GM19023 (cell line): ENCODE results near the gene ZNF232.
"Not testable (repeated sequence)": the region's sequence is repeated elsewhere in the genome, so short reads cannot be mapped to it uniquely, and the experiment has no call there.

Source experiments
- ATAC-seq: cut with Tn5 transposase; IDR thresholded peaks from one replicate; pipeline ENCODE4 v1.9.1; 2021; ENCODE audit warnings: mild to moderate bottlenecking, moderate library complexity; ENCODE audit not compliant: unreplicated experiment

The ZNF232 gene

GRCh38 chr17:5130261-5130660, 18.6 kb upstream of the ZNF232 start:
- ATAC-seq = not testable (repeated sequence)

DNA sequence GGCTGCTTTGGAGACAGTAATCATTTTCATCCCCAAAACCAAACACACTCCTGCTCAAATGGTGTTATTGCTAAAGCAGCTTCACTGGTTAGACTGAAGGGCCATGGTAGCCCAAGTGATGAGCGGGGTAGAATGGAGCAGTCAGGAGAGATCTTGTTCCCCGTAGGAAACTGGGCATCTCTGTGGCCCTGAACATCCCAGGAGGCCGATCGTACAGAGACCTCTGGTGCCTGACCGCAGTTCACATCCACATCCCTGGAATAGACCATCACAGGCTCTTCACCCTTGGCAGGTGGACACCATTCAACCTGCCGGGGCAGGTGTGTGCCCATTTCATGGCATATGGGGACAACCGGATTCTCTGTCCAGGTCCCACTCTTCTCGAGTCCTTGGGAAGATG, 18.1 kb upstream of the ZNF232 start:
- ATAC-seq = not testable (repeated sequence)

GRCh38 chr17:5128905-5129535, 17.3 kb upstream of the ZNF232 start:
- ATAC-seq = no peak

GRCh38 chr17:5128387-5128786, 16.7 kb upstream of the ZNF232 start:
- not testable (repeated sequence) for ATAC-seq

- ATAC-seq = no peak
Measured at GRCh38 chr17:5127910-5128309, 16.2 kb upstream of the ZNF232 start.

- ATAC-seq = no peak
Measured at GRCh38 chr17:5126719-5127488, 15.2 kb upstream of the ZNF232 start.

GRCh38 chr17:5124896-5125295, 13.2 kb upstream of the ZNF232 start:
- not testable (repeated sequence) for ATAC-seq

DNA sequence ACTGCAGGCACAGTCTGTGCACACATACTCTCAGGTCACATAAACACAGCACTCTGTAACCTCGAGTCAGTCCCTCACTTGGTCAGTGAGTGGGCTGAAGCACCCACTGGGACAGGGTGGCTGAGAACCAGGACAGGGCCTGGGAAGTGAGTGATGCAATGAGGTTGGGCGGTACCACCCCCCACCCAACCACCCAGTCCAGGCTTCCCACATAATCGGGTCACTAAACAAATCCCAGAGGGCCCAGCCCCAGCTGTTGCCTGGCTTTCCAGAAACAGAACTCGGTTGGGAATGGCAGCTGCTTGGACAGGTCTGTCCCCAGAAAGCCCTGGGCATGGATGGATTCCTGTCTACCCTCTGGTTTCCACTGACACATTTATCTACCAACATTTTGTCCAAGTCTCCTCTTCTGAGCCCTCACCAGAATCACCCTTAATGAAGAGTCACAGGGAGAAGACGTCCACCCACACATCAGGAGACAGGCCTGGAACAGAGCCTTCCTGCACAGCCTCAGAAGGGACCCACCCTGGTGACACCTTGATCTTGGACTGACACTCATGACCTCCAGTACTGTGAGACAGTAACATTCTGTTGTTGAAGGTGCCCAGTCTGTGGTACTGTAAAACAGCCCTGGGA, 12.6 kb upstream of the ZNF232 start:
- ATAC-seq = not testable (repeated sequence)

GRCh38 chr17:5123343-5124124, 11.9 kb upstream of the ZNF232 start:
- ATAC-seq = no peak

- no peak for ATAC-seq
Measured at GRCh38 chr17:5122586-5123342, 11.1 kb upstream of the ZNF232 start.

DNA sequence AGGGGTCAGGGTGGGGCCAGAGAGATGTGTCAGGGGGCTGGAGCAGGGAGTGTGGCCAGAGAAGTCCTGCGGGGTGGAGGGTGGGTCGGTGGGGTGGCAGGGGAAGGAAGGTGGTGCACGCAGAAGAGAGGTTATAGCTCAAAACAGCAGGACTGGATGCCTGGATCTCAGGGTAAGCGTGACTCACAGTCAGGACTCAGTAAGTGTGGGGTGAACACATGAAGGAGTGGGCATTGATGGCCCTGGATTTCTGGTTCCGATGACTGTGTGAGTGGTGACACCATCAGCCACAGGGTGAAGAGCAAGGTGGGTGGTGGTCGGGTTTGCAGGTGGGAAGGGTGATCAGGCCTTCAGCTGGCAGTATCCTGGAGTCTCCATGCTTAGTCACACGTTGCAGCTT, 10.4 kb upstream of the ZNF232 start:
- ATAC-seq = not testable (repeated sequence)

DNA sequence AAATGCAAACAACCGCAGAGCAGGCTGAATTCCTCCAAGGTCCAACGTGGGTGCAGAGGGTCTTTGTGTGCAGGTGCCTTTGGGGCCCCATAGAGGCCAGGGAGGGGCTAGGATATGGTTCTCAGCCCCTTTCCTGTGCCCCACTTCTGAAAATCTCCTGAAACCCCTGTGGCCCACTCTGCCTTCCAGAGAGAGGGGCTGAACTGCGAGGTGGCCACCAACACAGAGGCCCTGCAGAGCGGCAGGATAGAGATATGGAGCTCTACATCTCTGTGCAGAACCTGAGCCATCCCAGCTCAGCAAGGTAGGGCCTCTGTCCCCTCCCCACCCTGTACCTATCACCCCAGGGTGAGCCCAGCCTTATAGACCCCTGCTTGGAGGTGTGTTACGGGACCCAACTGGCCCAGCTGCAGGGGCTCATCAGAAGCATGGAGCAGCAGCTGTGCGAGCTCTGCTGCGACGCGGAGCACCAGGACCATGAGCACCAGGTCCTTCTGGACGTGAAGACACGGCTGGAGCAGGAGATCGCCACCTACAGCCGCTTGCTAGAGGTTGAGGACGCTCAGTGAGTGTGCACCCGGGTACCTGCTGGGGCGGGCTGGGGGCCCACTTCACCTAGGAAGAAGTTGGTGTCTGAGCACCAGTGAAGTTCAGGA, 9.6 kb upstream of the ZNF232 start:
- ATAC-seq = no peak

DNA sequence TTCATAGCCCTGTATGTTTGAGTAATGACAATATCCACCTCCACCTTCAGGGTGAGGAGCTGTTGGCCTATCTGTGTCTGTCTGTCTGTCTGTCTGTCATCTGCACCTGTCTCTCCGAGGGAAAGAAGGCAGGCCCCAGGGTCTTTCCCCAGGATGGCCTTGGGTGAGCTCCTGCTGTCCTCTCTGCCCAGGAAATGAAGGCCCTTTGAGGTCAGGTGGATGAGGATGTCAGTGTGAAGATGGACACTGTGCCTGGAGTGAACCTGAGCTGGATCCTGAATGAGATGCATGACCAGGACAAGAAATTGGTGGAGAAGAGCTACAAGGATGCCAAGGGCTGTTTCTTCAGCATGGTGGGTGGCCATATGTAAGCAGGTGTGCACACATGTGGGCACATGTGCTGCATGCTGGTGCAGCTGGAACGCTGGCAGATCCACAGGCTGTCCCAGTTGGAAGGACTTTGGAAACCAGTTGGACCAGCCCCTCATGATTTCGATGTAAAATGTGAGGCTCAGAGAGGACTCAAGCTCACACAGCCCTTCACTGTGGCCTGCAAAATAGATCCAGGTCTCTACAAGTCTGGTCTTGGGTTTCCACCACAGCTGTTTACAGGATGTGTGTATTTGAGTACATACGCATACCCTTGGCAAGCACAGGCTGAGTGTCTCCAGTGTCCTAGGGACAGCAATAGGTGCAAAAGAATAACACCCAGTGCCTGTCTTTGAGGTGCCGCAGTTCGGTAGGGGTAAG, 8.9 kb upstream of the ZNF232 start:
- ATAC-seq = not testable (repeated sequence)

DNA sequence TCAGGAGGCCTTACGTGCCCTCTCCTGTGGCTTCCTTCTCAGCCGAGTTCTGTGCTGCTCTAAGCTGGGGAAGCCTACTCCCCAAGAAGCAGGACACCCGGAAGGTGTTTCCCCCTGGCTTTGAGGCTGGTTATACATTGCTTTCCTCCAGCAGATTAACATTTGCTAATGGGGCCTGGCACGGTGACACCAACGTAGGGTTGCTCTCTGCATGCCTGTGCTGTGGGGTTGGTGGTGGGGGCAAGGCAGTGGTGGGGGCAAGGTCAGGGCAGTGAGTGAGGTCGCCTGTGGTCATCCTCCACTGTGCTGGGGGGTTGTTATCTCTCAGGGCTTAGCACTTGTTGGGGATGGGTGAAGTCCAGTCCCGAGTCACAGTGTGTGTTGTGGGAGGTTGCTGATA, 8.4 kb upstream of the ZNF232 start:
- no peak for ATAC-seq

DNA sequence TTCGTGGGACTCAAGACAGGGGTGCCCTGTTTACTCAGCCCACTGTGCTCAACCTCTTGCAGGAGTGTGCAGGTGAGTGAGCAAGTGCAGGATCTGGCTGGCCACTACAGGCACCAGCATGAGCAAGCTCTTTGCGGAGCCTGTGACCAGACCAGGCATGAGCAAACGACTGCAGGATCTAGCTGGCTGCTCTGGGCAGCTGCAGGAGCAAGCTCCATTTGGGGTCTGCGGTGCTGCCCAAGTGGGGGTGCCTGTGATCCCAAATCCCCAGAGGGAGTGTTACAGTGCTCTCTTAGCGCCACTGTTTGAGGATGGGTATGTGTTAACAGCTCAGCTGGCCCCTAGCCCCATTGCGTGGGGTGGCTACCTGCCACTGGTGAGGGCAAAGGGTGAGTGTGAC, 6.5 kb upstream of the ZNF232 start:
- no peak for ATAC-seq

DNA sequence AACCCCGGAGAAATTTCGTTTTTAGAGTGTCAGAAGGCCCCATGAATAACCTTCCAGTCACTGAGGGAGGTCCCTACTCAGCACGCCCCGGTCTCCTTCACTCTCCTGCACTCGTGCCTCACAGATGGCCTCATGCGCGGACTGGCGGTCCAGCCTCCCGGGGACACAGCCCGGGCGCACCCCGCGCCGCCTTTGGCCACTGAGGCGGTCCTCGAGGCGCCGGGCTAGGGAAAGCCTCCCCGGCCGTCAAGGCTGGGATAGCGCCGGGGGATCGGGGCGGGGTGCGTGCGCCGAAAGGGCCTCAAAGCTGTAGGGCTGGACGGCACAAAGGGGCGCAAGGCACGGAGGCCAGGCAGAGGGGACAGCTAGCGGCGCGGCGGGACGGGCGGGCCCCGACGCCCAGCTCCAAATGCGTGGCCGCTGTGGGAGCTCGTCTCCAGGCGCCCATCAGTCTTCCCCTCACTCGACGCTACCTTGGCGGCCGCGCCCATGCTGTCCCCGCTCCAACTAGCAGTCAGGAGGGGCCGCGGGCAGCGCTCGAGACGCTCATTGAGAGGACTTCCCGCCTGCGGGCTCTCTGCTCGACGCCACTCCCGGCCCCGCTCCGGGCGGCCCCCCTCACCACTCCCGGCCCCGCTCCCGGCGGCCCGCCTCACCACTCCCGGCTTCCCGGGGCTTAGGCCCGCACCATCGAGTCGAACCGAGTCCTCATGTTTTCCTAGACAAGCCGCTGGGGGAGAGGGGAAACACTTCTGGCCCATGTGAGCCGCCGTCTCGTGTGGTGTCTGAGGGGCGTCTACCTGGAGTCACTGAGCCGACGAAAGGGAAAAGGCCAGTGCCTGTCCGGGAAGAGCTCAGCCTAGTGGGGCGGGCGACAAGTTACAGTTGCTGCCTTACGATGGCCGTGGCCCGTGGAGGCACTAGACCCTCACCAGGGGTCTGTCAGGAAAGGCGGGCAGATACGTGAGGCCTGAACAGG, 4.3 kb upstream of the ZNF232 start, which contains the start of gene USP6:
Gene USP6 (plus strand): TSS at position 360 of the 979 bp plus-strand sequence. CDS start 14,336 bp downstream, outside the sequence.
- ATAC-seq = no peak

DNA sequence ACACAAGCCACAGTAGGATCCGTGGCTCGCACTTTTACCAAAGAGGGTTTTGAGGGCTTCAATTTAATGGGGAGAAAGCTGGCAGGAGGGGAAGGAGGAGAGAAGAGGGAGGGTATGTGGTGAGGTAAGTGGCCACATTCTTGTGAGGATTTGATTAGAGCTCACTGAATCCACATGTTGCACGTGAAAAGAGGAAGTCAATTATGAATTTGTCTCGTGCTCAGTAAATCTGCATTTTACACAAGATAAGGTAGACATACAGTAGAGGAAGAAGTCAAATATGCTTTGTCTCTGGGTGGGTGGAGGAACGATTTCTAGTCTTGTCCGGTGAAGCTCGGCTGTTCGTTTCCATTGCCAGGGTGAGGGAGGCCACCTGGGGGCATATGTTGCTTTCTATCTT, 862 bp downstream of the ZNF232 start:
- no peak for ATAC-seq

DNA sequence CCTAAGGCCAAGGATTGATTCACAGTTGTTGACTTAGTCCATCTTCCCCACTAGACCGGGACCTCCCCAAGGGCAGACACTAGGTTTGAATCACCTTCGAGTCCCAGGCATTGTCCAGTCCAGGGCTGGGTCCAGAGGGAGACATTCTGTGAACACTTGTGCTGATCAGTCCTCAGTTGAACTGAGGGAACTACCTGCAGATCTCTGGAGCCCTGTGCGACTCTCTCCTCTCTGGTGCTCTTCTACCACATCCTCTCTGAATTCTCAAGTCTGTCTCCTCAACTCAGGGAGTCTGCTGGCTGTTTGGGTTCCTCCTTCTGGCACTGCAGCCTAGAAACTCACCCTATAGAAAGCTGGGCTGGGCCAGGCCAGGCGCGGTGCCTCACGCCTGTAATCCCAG, 10.8 kb downstream of the ZNF232 start:
- no peak for ATAC-seq
